Astrocyte (in vitro differentiated cells and primary cell): ENCODE measurements around the gene LRMDA. TPM values are rescaled to one million over a fixed set of nuclear protein-coding genes. Genes with fewer than 3 reads are reported as not detected.

Source experiments
- DNase-seq: peaks from one replicate; pipeline ENCODE4 v3.0.0-alpha.2; 2010; ENCODE audit warnings: low read depth
- FAIRE-seq: peaks from 2 replicates; lab custom pipeline; 2011; peaks lifted over from hg19 to GRCh38; lab: Jason Lieb, UNC
- H2AFZ ChIP-seq: 2 replicates; pipeline ENCODE4 v1.6.0; 2012; ENCODE audit warnings: low read depth, low read length, inconsistent platforms
- H3K27ac ChIP-seq: 2 replicates; pipeline ENCODE4 v1.5.1; 2011; ENCODE audit warnings: low read depth, low read length, inconsistent platforms
- H3K27me3 ChIP-seq: 2 replicates; pipeline ENCODE4 v1.6.0; 2011; ENCODE audit warnings: low read length, inconsistent platforms; ENCODE audit not compliant: insufficient read depth
- H3K36me3 ChIP-seq: 2 replicates; pipeline ENCODE4 v1.5.1; 2011; ENCODE audit warnings: low read length, inconsistent platforms; ENCODE audit not compliant: insufficient read depth
- H3K4me1 ChIP-seq: 2 replicates; pipeline ENCODE4 v1.5.1; 2011; ENCODE audit warnings: low read length, inconsistent platforms; ENCODE audit not compliant: insufficient read depth
- H3K4me2 ChIP-seq: 2 replicates; pipeline ENCODE4 v1.6.0; 2012; ENCODE audit warnings: low read length, inconsistent platforms
- H3K4me3 ChIP-seq: 2 replicates; pipeline ENCODE4 v1.5.1; 2011; ENCODE audit warnings: low read depth, mild to moderate bottlenecking, low read length, inconsistent platforms; ENCODE audit not compliant: insufficient read depth
- H3K79me2 ChIP-seq: 2 replicates; pipeline ENCODE4 v1.6.0; 2012; ENCODE audit warnings: mild to moderate bottlenecking, low read length, inconsistent platforms; ENCODE audit not compliant: insufficient read depth
- H3K9ac ChIP-seq: 2 replicates; pipeline ENCODE4 v1.6.0; 2012; ENCODE audit warnings: mild to moderate bottlenecking, low read length, inconsistent platforms
- H3K9me3 ChIP-seq: 2 replicates; pipeline ENCODE4 v1.5.1; 2012; ENCODE audit warnings: low read depth, mild to moderate bottlenecking, low read length, inconsistent platforms; ENCODE audit not compliant: insufficient read depth
- H4K20me1 ChIP-seq: 2 replicates; pipeline ENCODE4 v1.6.0; 2012; ENCODE audit warnings: low read length, inconsistent platforms; ENCODE audit not compliant: insufficient read depth
- H3K27ac Mint-ChIP-seq: one replicate; pipeline ENCODE4 v1.8.0; 2021; ENCODE audit warnings: mild to moderate bottlenecking, mixed read lengths; ENCODE audit not compliant: unreplicated experiment
- H3K27me3 Mint-ChIP-seq: one replicate; pipeline ENCODE4 v1.8.0; 2021; ENCODE audit warnings: low read depth, mixed read lengths; ENCODE audit not compliant: unreplicated experiment
- H3K36me3 Mint-ChIP-seq: one replicate; pipeline ENCODE4 v1.8.0; 2021; ENCODE audit warnings: low read depth, mixed read lengths; ENCODE audit not compliant: unreplicated experiment
- H3K4me1 Mint-ChIP-seq: one replicate; pipeline ENCODE4 v1.8.0; 2021; ENCODE audit warnings: low read depth, mixed read lengths; ENCODE audit not compliant: unreplicated experiment
- H3K4me3 Mint-ChIP-seq: one replicate; pipeline ENCODE4 v1.8.0; 2021; ENCODE audit warnings: mild to moderate bottlenecking, moderate library complexity, mixed read lengths; ENCODE audit not compliant: unreplicated experiment
- H3K9me3 Mint-ChIP-seq: one replicate; pipeline ENCODE4 v1.8.0; 2021; ENCODE audit warnings: mild to moderate bottlenecking, mixed read lengths; ENCODE audit not compliant: unreplicated experiment
- EZH2 ChIP-seq: IDR thresholded peaks from 2 replicates; pipeline ENCODE4 v1.6.1; 2012; ENCODE audit warnings: mild to moderate bottlenecking, low read length, inconsistent platforms; ENCODE audit not compliant: insufficient read depth
- total RNA-seq: library from RNA; stranded (reverse); gene quantifications from 2 replicates; pipeline ENCODE4 v1.2.1, GENCODE V29; 2021
- TF ChIP-seq, protein P1 (sequence below): IDR thresholded peaks from 2 replicates; pipeline ENCODE4 v1.5.1; 2011; ENCODE audit warnings: low read depth, mild to moderate bottlenecking, inconsistent platforms, low read length, moderate library complexity; ENCODE audit not compliant: insufficient read depth

LRMDA gene
- total RNA-seq, 1 donor from 2014 or later, result 2.7 TPM

DNA sequence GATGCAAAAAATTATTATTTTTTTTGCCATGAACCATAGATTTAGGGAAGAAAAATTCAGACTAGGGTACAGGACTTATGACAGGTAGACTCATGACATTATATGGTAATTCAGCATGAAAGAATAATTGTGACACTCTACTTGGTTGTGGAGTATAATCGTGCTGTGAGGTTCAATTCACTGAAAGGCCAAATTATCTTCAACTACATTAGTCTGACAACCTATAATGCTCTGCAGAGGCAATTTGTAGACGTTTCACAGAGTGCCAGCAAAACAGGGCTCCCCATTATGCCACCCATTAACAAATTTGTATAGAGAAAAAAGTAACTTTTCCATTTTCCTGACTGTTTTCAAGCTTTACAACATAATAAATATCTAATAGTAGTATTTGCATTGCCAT is 292.6 kb downstream of the LRMDA start:
- Histone ChIP-seq H3K4me2 (no peak overlapping the region), H2AFZ (no peak overlapping the region), H3K4me1 (no peaks in the 10 kb centered on the region), H3K9me3 (no peaks in the 10 kb centered on the region), H3K9ac (no peak overlapping the region), H4K20me1 (no peaks in the 10 kb centered on the region), H3K27ac (no peak overlapping the region), H3K27me3 (peaks cover 2% of the 10 kb centered on the region), H3K79me2 (no peaks in the 10 kb centered on the region), H3K36me3 (no peaks in the 10 kb centered on the region), H3K4me3 (no peak overlapping the region)
- Mint-ChIP-seq H3K9me3 (no peaks in the 10 kb centered on the region), H3K27me3 (peaks cover 25% of the 10 kb centered on the region), H3K27ac (no peak overlapping the region), H3K36me3 (no peaks in the 10 kb centered on the region), H3K4me3 (no peak overlapping the region), H3K4me1 (no peaks in the 10 kb centered on the region)
- DNase-seq (no peak), FAIRE-seq (no peak)
- no peak for TF ChIP-seq EZH2
- TF ChIP-seq, protein P1, sequence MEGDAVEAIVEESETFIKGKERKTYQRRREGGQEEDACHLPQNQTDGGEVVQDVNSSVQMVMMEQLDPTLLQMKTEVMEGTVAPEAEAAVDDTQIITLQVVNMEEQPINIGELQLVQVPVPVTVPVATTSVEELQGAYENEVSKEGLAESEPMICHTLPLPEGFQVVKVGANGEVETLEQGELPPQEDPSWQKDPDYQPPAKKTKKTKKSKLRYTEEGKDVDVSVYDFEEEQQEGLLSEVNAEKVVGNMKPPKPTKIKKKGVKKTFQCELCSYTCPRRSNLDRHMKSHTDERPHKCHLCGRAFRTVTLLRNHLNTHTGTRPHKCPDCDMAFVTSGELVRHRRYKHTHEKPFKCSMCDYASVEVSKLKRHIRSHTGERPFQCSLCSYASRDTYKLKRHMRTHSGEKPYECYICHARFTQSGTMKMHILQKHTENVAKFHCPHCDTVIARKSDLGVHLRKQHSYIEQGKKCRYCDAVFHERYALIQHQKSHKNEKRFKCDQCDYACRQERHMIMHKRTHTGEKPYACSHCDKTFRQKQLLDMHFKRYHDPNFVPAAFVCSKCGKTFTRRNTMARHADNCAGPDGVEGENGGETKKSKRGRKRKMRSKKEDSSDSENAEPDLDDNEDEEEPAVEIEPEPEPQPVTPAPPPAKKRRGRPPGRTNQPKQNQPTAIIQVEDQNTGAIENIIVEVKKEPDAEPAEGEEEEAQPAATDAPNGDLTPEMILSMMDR, result no peak

DNA sequence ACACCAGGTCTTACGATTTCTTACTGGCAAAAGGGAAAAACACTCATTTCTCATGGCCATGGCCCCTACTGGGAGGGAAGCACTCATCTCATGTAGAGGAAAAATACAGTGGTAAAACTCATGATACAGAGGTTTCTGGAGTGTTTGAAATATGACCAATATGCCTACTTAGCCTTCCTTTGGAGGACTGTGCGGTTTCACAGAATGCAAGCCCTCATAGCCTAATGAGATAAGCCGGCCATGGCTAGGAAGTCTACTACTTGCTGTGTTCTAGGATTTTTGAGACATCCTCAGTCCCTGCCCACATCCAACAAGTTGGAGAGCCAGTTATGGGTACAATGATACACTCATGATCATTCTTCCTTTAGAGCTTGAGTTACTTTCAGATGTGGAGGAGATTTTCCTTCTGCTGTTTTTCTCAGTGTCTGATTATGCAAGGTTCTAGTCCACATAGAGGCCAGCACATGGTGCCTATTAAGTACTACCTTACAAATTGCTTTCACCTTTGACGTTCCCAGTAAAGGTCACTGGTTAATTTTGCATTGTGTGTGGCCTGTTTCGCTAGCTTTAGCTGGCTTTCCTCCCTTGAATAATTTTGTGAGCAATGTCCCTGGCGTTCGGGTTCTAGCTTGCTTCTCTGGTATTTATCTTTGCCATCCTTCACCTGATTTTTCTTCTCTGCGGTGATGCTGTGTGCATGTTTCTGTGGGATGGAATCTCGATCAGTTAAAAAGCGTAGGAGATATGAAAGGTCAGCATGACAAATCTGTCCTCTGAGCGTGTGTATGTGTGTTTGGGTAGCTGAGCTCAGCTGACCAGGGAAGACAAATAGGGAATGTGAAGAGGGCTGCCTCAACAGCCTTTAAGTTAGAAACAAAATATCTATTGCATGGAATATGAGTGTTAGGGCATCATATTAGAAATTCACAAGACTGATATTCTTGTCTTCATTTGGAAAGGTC is 295.4 kb downstream of the LRMDA start:
- Histone ChIP-seq H3K4me1 (no peaks in the 10 kb centered on the region), H3K9me3 (no peaks in the 10 kb centered on the region), H4K20me1 (no peaks in the 10 kb centered on the region), H3K4me2 (no peak overlapping the region), H3K79me2 (no peaks in the 10 kb centered on the region), H3K4me3 (no peak overlapping the region), H3K36me3 (no peaks in the 10 kb centered on the region), H3K27ac (no peak overlapping the region), H3K9ac (no peak overlapping the region), H3K27me3 (peaks cover 2% of the 10 kb centered on the region), H2AFZ (no peak overlapping the region)
- no peak overlapping the region for H3K4me3 Mint-ChIP-seq
- peaks cover 6% of the 10 kb centered on the region for H3K9me3 Mint-ChIP-seq
- H3K36me3 Mint-ChIP-seq, result no peaks in the 10 kb centered on the region
- no peak for TF ChIP-seq EZH2
- TF ChIP-seq, protein P1, result no peak
- peaks cover 11% of the 10 kb centered on the region for H3K27me3 Mint-ChIP-seq
- H3K27ac Mint-ChIP-seq, result no peak overlapping the region
- H3K4me1 Mint-ChIP-seq, result no peaks in the 10 kb centered on the region
- DNase-seq (no peak), FAIRE-seq (no peak)

DNA sequence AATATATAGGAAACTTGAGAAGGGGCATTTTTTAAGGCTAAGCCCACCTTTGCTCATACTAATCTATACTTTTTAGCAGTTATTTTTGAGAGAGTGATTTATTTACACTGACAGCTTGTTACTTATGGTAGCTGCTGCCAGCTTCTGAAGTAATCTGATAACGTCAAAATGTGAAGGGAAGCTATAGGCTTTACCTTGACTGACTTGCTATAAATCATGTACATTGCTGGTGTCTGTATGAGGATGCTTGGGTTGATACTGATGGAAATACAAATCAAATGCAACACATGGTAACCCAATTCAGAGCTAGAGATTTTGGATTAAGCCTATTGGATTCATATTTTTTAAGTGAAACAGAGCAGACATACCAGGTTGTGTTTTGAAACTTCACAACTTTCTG is 299.4 kb downstream of the LRMDA start:
- H3K4me3 ChIP-seq, result no peak overlapping the region
- no peak overlapping the region for H3K4me2 ChIP-seq
- no peaks in the 10 kb centered on the region for H3K4me1 Mint-ChIP-seq
- TF ChIP-seq, protein P1, result no peak
- no peak for TF ChIP-seq EZH2
- H3K36me3 ChIP-seq, result no peaks in the 10 kb centered on the region
- no peak overlapping the region for H3K9ac ChIP-seq
- peaks cover 6% of the 10 kb centered on the region for H3K9me3 Mint-ChIP-seq
- H3K9me3 ChIP-seq, result no peaks in the 10 kb centered on the region
- H2AFZ ChIP-seq, result no peak overlapping the region
- FAIRE-seq (no peak), DNase-seq (no peak)
- no peaks in the 10 kb centered on the region for H3K27me3 ChIP-seq
- H3K4me1 ChIP-seq, result no peaks in the 10 kb centered on the region
- H3K79me2 ChIP-seq, result no peaks in the 10 kb centered on the region
- no peaks in the 10 kb centered on the region for H4K20me1 ChIP-seq
- H3K4me3 Mint-ChIP-seq, result no peak overlapping the region
- H3K27ac ChIP-seq, result no peak overlapping the region
- no peak overlapping the region for H3K27ac Mint-ChIP-seq
- peaks cover 1% of the 10 kb centered on the region for H3K36me3 Mint-ChIP-seq
- peaks cover 10% of the 10 kb centered on the region for H3K27me3 Mint-ChIP-seq
